Spleen (tissue), 11 donors: ENCODE measurements around the gene LYZL4. TPM values are rescaled to one million over a fixed set of nuclear protein-coding genes. Genes with fewer than 3 reads are reported as not detected.
A peak's percentile ranks its signal among the peaks of the same experiment; 100 is the strongest.

Source experiments
- DNase-seq: peaks from one replicate; pipeline ENCODE4 v3.0.0-alpha.2; 2020
- H3K27ac ChIP-seq, 8 donors: fragments of 200-600 bp; sonication (generic) in 7 of 8; 1 replicate in 4 of 8; 2 replicates in 4 of 8; pipeline versions ENCODE4 v1.5.0 to v1.8.0; 2016 to 2021; ENCODE audit warnings: inconsistent platforms in 4 of 8, mild to moderate bottlenecking in 4 of 8, moderate library complexity in 1 of 8
- H3K27me3 ChIP-seq, 7 donors: fragments of 200-600 bp; sonication (generic) in 6 of 7; replicated peaks in 1 of 7; 1 replicate in 4 of 7; 2 replicates in 3 of 7; pipeline versions ENCODE4 v1.5.0 to v1.8.0; 2016 to 2021; ENCODE audit warnings: inconsistent platforms in 3 of 7, mild to moderate bottlenecking in 1 of 7
- H3K36me3 ChIP-seq, 6 donors: fragments of 200-600 bp; sonication (generic) in 5 of 6; 1 replicate in 4 of 6; 2 replicates in 2 of 6; pipeline versions ENCODE4 v1.5.0 to v1.8.0; 2016 to 2021; ENCODE audit warnings: inconsistent platforms in 2 of 6
- H3K4me1 ChIP-seq, 6 donors: fragments of 200-600 bp; sonication (generic) in 5 of 6; 1 replicate in 3 of 6; 2 replicates in 3 of 6; pipeline versions ENCODE4 v1.5.0 to v1.8.0; 2016 to 2021; ENCODE audit warnings: inconsistent platforms in 3 of 6
- H3K4me3 ChIP-seq, 8 donors: fragments of 200-600 bp; sonication (generic) in 7 of 8; 1 replicate in 4 of 8; 2 replicates in 4 of 8; pipeline versions ENCODE4 v1.5.0 to v1.8.0; 2016 to 2021; ENCODE audit warnings: inconsistent platforms in 4 of 8, mild to moderate bottlenecking in 4 of 8, moderate library complexity in 2 of 8
- H3K9me3 ChIP-seq, 8 donors: fragments of 200-600 bp; sonication (generic) in 7 of 8; 1 replicate in 4 of 8; 2 replicates in 4 of 8; pipeline versions ENCODE4 v1.5.0 to v1.8.0; 2016 to 2021; ENCODE audit warnings: inconsistent platforms in 4 of 8
- POLR2A ChIP-seq, 3 donors: fragments of 450-650 bp; IDR thresholded peaks; one replicate each; pipeline ENCODE4 v1.5.1; 2017; ENCODE audit warnings: antibody characterized with exemption in 3 of 3, mild to moderate bottlenecking in 1 of 3
- POLR2AphosphoS5 ChIP-seq, 3 donors: sonication (generic); formaldehyde crosslinking; IDR thresholded peaks; one replicate each; pipeline ENCODE4 v1.5.1; 2017; ENCODE audit warnings: antibody characterized with exemption in 3 of 3
- WGBS, 5 donors: extraction: QIAGEN DNeasy Blood & Tissue Kit in 3 of 5; methylation state at CpG; one replicate each; pipeline versions ENCODE4 v1.1.5 to v1.1.7; 2013 to 2018; 5-methylcytosine and 5-hydroxymethylcytosine counted together
- intact Hi-C: fragments of 100-400 bp; cut with DNase I; formaldehyde crosslinking; loops from one replicate; pipeline ENCODE4 v1.15.0; 2023; ENCODE audit warnings: low total_unique reads
- polyA plus RNA-seq, 3 donors: library from polyadenylated mRNA; stranded (reverse); fragments of 200-250 nt; gene quantifications; one replicate each; pipeline ENCODE4 v1.2.1, GENCODE V29; 2013
- total RNA-seq, 7 donors: library from RNA; depleted of rRNA in 3 of 7; stranded (reverse); fragments of >200 nt in 3 of 7; fragmentation: NEBNext Ultra II Directional in 4 of 7; extraction: Animal tissue kit (Norgen Biotek cat#: 25700) in 4 of 7; gene quantifications; one replicate each; pipeline versions ENCODE4 v1.1.0 to v1.2.1, GENCODE V29; 2016 to 2021
- TF ChIP-seq, protein P1 (sequence below), 11 experiments: fragments of 200-600 bp in 7 of 11; fragments of 450-650 bp in 4 of 11; sonication (generic) in 4 of 11; IDR thresholded peaks in 8 of 11; conservative IDR thresholded peaks in 3 of 11; 1 replicate in 7 of 11; 2 replicates in 4 of 11; pipeline versions ENCODE4 v1.4.0 to v1.8.0; 2016 to 2021; ENCODE audit warnings: antibody characterized with exemption in 11 of 11, inconsistent platforms in 4 of 11, mild to moderate bottlenecking in 1 of 11
- donor health status: healthy with polysubstance abuse.
- donor health status: DM: no; HTN: no; CAD: no; lungs with moderate emphysema.
- donor health status: DM: no; HTN: no; CAD: no.
- donor health status: Bipolar disorder and iron deficiency.
- donor health status: healthy.
- donor health status: DM: no; HTN: no; CAD: no.
- donor health status: DM: yes; HTN: yes; CAD: no.

LYZL4 gene
- total and polyA plus RNA-seq, 10 donors, result 0.45 to 0.76 TPM; not detected in 8

DNA sequence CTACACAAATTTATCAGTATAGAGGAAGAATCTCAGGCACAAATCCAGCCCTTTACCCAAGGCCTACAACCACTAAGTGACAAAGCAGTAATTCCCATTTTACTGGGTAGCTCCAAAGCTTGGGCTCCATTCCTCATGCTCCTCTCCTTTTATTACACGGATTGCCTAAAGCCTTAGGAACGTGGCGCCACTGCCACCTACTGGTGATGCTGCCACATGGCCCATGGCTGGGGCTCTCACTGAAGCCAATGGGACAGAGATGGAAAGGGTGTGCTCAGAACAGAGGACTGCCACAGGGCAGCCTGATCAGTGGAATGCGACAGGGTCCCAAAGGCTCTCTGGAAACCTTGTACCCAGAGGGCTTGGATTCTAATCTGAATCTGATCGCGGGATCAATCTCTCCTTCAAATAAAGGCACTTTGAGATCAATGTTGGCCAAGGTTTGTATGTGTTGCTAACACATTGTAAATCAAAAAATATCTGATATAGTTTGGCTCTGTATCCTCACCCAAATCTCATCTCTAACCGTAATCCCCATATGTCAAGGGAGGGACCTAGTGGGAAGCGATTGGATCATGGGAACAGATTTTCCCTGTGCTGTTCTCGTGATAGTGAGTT lies 33.5 kb upstream of the LYZL4 start:
- no peaks in the 10 kb centered on the region for H3K36me3 ChIP-seq
- peak; percentile 92 for DNase-seq
- intact Hi-C loops, result loop anchor here (5.0 to 10.0 kb wide), 2 partner anchors 197 to 549 kb away; no protein-coding TSS in a partner anchor
- H3K4me1 ChIP-seq, result no peaks in the 10 kb centered on the region
- H3K4me3 ChIP-seq, result no peak overlapping the region
- H3K9me3 ChIP-seq, result no peaks in the 10 kb centered on the region
- TF ChIP-seq POLR2AphosphoS5 (IDR thresholded peaks at IDR 0.05), result peak in 1 of 3 donors; percentile 7
- TF ChIP-seq, protein P1, sequence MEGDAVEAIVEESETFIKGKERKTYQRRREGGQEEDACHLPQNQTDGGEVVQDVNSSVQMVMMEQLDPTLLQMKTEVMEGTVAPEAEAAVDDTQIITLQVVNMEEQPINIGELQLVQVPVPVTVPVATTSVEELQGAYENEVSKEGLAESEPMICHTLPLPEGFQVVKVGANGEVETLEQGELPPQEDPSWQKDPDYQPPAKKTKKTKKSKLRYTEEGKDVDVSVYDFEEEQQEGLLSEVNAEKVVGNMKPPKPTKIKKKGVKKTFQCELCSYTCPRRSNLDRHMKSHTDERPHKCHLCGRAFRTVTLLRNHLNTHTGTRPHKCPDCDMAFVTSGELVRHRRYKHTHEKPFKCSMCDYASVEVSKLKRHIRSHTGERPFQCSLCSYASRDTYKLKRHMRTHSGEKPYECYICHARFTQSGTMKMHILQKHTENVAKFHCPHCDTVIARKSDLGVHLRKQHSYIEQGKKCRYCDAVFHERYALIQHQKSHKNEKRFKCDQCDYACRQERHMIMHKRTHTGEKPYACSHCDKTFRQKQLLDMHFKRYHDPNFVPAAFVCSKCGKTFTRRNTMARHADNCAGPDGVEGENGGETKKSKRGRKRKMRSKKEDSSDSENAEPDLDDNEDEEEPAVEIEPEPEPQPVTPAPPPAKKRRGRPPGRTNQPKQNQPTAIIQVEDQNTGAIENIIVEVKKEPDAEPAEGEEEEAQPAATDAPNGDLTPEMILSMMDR (IDR thresholded peaks at IDR 0.05 in 8 of 11, conservative IDR thresholded peaks at IDR 0.05 in 3 of 11), result peak; percentile 77 to 99 (median 95)
- no peak for TF ChIP-seq POLR2A (IDR thresholded peaks at IDR 0.05)
- no peak overlapping the region for H3K27ac ChIP-seq
- 30 to 39% (median 33%) methylated on average over 9 of the region's 9 CpGs for WGBS, 5 donors
- H3K27me3 ChIP-seq, result peaks cover 0 to 15% (median 0%) of the 10 kb centered on the region in 7 donors

GRCh38 chr3:42443292-42443691 lies 32.9 kb upstream of the LYZL4 start:
- Histone ChIP-seq H3K36me3 (no peaks in the 10 kb centered on the region), H3K27ac (no peak overlapping the region), H3K4me1 (no peaks in the 10 kb centered on the region), H3K9me3 (no peaks in the 10 kb centered on the region), H3K27me3 (peaks cover 0 to 15% (median 0%) of the 10 kb centered on the region in 7 donors), H3K4me3 (no peak overlapping the region)
- no peak for DNase-seq
- intact Hi-C loops, result loop anchor here (5.0 to 10.0 kb wide), 2 partner anchors 196 to 548 kb away; no protein-coding TSS in a partner anchor
- 65 to 85% (median 72%) methylated on average over 4 of the region's 4 CpGs for WGBS, 5 donors
- TF ChIP-seq, protein P1 (IDR thresholded peaks at IDR 0.05 in 8 of 11, conservative IDR thresholded peaks at IDR 0.05 in 3 of 11), result no peak
- TF ChIP-seq POLR2A (IDR thresholded peaks at IDR 0.05) (no peak), POLR2AphosphoS5 (IDR thresholded peaks at IDR 0.05) (no peak)

DNA sequence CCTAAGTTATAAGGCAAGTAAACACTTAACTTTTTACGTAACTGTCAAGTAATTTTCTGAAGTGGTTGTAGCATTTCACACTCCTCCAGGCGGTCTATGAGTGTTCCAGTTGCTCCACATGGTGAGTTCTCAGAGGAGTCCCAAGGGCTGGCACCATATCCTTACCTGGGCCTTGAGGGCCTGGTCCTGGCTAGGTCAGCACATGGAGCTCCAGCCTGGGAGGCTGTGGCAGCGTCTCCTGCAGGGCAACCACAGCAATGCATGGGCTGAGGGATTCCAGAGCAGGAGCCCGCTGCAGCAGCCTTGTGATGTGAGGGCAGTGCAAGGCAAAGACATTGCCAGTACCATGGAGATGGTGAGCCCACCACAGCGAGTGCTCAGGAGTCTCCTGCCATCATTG lies 32.2 kb upstream of the LYZL4 start:
- WGBS, 5 donors, result 69 to 87% (median 82%) methylated on average over 5 of the region's 5 CpGs
- Histone ChIP-seq H3K4me3 (no peak overlapping the region), H3K4me1 (no peaks in the 10 kb centered on the region), H3K9me3 (no peaks in the 10 kb centered on the region), H3K36me3 (no peaks in the 10 kb centered on the region), H3K27ac (no peak overlapping the region), H3K27me3 (peaks cover 0 to 15% (median 0%) of the 10 kb centered on the region in 7 donors)
- no peak for DNase-seq
- TF ChIP-seq, protein P1 (IDR thresholded peaks at IDR 0.05 in 8 of 11, conservative IDR thresholded peaks at IDR 0.05 in 3 of 11), result no peak
- intact Hi-C loops, result loop anchor here (5.0 to 10.0 kb wide), 2 partner anchors 195 to 548 kb away; no protein-coding TSS in a partner anchor

GRCh38 chr3:42441791-42442190 lies 31.4 kb upstream of the LYZL4 start:
- Histone ChIP-seq H3K27me3 (peaks cover 0 to 15% (median 0%) of the 10 kb centered on the region in 7 donors), H3K36me3 (no peaks in the 10 kb centered on the region), H3K9me3 (no peaks in the 10 kb centered on the region), H3K4me3 (no peak overlapping the region), H3K4me1 (no peaks in the 10 kb centered on the region), H3K27ac (no peak overlapping the region)
- intact Hi-C loops, result loop anchor here (5.0 to 10.0 kb wide), 2 partner anchors 194 to 547 kb away; no protein-coding TSS in a partner anchor
- TF ChIP-seq, protein P1 (IDR thresholded peaks at IDR 0.05 in 8 of 11, conservative IDR thresholded peaks at IDR 0.05 in 3 of 11), result no peak
- TF ChIP-seq POLR2A (IDR thresholded peaks at IDR 0.05), result no peak
- TF ChIP-seq POLR2AphosphoS5 (IDR thresholded peaks at IDR 0.05), result no peak
- DNase-seq, result no peak
- WGBS, 5 donors, result 83 to 98% (median 90%) methylated on average over 2 of the region's 2 CpGs
